Measurements from ENCODE around the gene GNAT2. TPM values are rescaled to one million over a fixed set of nuclear protein-coding genes. Genes with fewer than 3 reads are reported as not detected.
A peak's percentile ranks its signal among the peaks of the same experiment; 100 is the strongest.

Gene GNAT2
- total RNA-seq, 1 donor from 2014 or later: not detected

DNA sequence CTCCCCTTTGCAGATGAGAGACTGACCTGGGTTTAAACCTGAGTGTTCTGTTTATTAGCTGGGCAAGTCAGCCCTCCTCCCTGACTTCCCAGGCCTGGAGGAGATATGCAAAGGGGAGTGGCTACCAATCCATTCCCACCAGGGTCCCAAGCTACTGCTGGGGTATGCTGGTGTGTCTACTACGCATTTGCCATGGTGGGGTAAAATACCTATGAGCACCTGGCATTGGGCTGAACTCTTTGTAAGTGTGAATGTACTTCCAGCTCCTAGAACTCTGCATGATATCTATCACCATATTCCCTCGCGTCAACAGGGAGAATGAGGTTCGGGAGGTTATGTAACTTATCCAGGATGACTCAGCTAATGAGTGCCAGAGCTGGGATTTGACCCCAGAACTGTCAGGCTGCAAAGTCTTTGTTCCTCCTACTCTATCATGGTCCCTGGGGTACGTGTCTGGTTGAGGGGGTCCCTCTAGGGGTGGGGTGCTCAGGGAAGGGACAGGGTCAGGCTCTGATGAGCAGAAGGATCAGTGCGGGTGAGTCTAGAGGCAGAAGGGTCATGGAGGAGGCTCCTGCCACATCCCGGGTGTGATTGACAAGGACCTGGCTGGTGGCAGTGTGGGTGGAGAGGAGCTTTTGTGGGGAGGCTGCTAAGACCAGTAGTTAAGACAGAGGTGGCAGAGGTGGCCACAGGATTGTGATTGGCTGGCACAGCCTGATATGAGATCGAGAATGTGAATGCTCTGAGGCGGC lies 17.0 kb upstream of the GNAT2 start:
- TF ChIP-seq, protein P1, sequence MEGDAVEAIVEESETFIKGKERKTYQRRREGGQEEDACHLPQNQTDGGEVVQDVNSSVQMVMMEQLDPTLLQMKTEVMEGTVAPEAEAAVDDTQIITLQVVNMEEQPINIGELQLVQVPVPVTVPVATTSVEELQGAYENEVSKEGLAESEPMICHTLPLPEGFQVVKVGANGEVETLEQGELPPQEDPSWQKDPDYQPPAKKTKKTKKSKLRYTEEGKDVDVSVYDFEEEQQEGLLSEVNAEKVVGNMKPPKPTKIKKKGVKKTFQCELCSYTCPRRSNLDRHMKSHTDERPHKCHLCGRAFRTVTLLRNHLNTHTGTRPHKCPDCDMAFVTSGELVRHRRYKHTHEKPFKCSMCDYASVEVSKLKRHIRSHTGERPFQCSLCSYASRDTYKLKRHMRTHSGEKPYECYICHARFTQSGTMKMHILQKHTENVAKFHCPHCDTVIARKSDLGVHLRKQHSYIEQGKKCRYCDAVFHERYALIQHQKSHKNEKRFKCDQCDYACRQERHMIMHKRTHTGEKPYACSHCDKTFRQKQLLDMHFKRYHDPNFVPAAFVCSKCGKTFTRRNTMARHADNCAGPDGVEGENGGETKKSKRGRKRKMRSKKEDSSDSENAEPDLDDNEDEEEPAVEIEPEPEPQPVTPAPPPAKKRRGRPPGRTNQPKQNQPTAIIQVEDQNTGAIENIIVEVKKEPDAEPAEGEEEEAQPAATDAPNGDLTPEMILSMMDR (conservative IDR thresholded peaks at IDR 0.05): no peak
- no peak for DNase-seq (ENCODE audit: extremely low spot score, unreplicated experiment)
- H3K4me1 Mint-ChIP-seq (ENCODE audit: unreplicated experiment): peaks cover 25% of the 10 kb centered on the region
- no peaks in the 10 kb centered on the region for H3K27me3 Mint-ChIP-seq
- no peaks in the 10 kb centered on the region for H3K9me3 Mint-ChIP-seq
- no peaks in the 10 kb centered on the region for H3K36me3 Mint-ChIP-seq
- H3K4me3 Mint-ChIP-seq: no peak overlapping the region
- peak overlapping the region; percentile 65 for H3K27ac Mint-ChIP-seq

DNA sequence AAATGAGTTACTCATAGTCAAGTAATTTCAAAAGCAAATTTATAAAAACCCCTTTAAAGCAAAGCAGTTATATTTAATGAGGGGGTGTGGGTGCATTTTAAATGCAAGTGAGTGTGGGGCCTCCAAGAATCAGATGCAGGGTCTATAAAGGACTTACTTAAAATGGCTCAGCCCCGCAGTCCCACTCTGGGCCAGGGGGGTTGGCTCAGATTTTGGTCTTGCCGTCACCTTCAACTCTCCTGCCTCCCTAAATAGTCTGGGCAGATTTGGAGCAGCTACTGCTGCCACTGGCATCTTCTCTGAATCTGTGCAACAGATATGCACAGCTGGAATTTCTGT lies 16.4 kb upstream of the GNAT2 start:
- no peaks in the 10 kb centered on the region for H3K27me3 Mint-ChIP-seq
- H3K4me3 Mint-ChIP-seq: no peak overlapping the region
- DNase-seq (ENCODE audit: extremely low spot score, unreplicated experiment): no peak
- TF ChIP-seq, protein P1 (conservative IDR thresholded peaks at IDR 0.05): no peak
- H3K36me3 Mint-ChIP-seq: no peaks in the 10 kb centered on the region
- H3K9me3 Mint-ChIP-seq: no peaks in the 10 kb centered on the region
- H3K27ac Mint-ChIP-seq: peak overlapping the region; percentile 65
- peaks cover 25% of the 10 kb centered on the region for H3K4me1 Mint-ChIP-seq (ENCODE audit: unreplicated experiment)

DNA sequence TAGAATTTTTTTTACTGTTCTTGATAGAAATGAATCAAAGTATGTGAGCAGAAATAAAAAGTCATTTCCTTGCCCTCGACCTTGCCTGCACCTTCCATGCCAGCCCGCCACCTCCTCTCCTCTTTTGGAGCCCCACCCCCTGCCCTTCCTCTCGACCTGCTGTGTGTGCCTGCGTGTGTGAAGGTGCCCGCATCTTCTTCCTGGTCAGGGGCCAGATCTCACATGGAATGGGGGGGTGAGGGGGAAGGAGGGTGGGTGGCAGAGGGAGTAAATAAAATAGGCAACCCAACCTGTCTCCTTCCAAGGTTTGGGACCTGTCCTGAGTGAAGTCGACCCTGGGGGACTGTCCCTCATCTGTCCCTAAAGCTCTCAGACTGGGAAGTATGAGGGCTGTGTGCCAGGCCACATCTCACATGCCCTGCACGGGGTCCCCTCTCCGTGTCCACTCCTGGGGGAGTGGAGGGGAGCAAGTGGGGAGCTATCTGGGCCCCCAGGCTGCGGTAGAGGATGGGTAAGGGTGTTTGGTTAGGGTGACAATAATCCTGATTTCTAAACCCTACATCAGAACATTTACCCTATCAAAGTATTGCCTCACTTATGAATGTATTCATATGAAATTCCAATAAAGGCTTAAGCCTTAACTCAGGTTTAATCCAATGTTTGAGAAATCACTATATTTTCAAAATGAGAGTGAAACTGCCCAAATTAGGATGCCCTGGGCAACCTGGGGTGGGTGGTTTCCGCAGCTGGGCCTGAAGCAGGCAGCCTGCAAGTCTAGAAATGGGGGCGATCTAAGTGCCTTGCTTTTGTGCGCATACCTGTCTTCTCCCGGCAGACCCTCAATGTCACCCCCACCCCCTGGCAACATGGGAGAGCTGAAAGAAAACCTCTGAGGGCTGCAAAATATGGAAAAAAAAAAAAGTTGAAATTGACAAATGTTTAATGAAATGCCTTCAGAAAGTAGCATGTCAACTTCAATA lies 15.6 kb upstream of the GNAT2 start:
- Mint-ChIP-seq H3K36me3 (no peaks in the 10 kb centered on the region), H3K4me1 (ENCODE audit: unreplicated experiment) (peaks cover 25% of the 10 kb centered on the region), H3K27ac (no peak overlapping the region), H3K4me3 (no peak overlapping the region), H3K9me3 (no peaks in the 10 kb centered on the region), H3K27me3 (no peaks in the 10 kb centered on the region)
- DNase-seq (ENCODE audit: extremely low spot score, unreplicated experiment): no peak
- TF ChIP-seq, protein P1 (conservative IDR thresholded peaks at IDR 0.05): no peak

DNA sequence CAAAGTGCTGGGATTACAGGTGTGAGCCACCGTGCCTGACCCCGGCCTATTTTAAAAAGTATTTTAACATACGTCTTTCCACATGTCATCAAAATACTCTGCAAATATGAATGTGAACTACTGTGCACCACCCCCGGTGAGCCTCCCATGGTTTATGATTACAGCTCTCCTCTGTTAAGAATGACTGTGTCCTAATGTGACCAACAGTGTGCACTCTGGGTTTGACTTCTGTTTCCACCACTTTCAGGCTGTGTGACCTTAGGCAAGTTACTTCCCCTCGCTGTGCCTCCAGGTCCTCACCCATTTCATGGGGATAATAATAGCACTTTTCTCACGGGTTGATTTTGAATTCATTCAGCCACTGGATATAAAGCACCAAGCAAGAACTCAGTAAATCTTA lies 14.9 kb upstream of the GNAT2 start:
- Mint-ChIP-seq H3K27me3 (no peaks in the 10 kb centered on the region), H3K4me3 (no peak overlapping the region), H3K27ac (no peak overlapping the region), H3K4me1 (ENCODE audit: unreplicated experiment) (peaks cover 25% of the 10 kb centered on the region), H3K36me3 (peaks cover 3% of the 10 kb centered on the region), H3K9me3 (no peaks in the 10 kb centered on the region)
- no peak for DNase-seq (ENCODE audit: extremely low spot score, unreplicated experiment)
- TF ChIP-seq, protein P1 (conservative IDR thresholded peaks at IDR 0.05): no peak

DNA sequence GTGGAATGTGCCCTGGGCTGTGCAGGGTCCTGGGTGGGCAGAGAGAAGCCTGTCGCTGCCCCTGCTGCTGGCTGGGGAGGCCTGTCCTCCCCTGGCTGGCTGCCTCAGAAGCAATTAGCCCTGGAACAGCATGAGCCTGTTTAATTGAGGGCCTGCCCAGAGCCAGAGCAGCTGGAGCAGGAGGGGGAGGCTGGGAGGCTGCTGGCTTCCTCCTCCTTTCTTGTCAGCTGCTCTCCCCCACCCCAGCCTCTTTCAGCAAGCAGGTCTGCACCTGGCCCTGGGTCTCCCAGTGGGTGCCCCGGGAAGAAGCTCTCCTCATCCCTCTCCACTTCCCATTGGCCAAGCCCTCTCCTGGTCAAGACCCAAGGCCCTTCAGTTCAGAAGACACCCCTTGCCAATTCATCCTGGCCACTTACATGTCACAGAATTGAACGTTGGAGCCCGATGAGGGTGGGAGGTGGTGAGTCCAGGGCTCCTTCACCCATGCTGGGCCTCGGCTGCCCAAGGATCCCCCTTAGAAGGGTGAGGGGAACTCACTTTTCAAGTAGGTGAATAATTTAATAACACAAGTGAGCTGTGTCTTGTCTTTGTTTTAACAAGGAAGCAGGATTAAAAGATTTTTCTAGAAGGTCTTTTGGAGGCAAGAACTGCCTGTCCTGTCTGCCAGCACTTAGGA lies 13.4 kb upstream of the GNAT2 start:
- Mint-ChIP-seq H3K36me3 (peaks cover 4% of the 10 kb centered on the region), H3K4me1 (ENCODE audit: unreplicated experiment) (peaks cover 25% of the 10 kb centered on the region), H3K27ac (no peak overlapping the region), H3K4me3 (no peak overlapping the region), H3K27me3 (no peaks in the 10 kb centered on the region), H3K9me3 (no peaks in the 10 kb centered on the region)
- TF ChIP-seq, protein P1 (conservative IDR thresholded peaks at IDR 0.05): no peak
- DNase-seq (ENCODE audit: extremely low spot score, unreplicated experiment): no peak

Data from type B pancreatic cell (in vitro differentiated cells).